Stimulated activated CD8-positive, alpha-beta memory T cell treated with anti-CD3 and anti-CD28 coated beads, Interleukin-7, amount 100 ng/mL, for 4 hours (primary cell): ENCODE data around the gene PGAP6.
"Not testable (repeated sequence)": the region's sequence is repeated elsewhere in the genome, so short reads cannot be mapped to it uniquely, and the experiment has no call there.

ENCODE experiments used
- DNase-seq, 2 donors: peaks; one replicate each; pipeline ENCODE4 v3.0.0-alpha.2; 2020; ENCODE audit warnings: low read depth in 2 of 2

The PGAP6 gene

DNA sequence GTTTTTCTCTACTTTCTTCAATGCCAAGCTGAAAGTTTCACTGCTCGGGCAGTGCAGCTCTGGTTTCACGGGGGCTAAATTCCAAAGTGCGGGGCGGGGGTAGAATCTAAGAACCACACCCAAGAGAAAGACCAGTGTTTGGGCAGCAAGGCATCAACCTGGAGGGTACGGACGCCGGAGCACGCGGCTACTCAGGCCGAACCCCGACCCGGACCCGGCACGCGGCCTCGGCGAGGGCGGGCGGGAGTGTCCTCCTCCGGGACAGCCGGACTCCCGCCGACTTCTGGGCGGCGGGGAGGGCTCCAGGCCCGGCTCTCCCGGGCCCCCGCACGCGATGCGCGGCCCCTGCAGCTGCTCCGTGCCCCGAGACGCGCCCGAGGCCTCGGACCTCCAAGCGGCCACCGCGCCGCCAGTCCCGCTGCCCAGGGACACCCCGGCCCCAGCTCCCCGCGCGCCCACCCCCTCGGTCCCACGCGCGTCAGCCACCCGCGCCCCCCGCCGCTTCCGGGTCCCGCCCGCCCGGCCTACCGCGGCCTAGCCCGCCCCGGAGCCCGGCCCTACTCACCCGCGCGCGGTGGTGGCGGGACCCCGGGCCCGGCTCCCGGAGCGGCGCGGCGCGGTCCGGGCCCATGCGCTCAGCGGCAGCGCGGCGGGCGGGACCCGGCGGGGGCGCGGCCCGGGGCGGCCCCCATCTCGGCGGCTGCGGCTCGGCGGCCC lies 29.8 kb downstream of the PGAP6 start:
- DNase-seq, result peak in 1 of 2 donors; percentile 47

DNA sequence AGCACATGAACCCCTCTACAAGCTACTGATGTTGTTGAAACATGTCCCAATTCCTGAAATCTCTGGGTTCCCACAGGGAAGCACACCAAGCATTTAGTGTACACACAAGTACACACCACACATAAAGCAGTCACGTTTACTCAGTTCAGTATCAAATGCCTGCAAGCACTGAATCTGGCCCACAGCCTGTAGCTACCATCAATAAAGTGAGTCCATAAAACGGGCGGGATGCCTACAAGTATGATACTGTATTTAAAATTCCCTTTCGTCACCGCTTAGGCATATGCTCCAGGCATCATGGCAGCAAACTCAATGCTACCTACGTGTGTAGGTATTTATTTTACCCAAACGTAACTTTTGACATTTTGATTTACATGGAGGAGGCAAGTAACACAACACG lies 31.6 kb downstream of the PGAP6 start:
- DNase-seq, result no peak

DNA sequence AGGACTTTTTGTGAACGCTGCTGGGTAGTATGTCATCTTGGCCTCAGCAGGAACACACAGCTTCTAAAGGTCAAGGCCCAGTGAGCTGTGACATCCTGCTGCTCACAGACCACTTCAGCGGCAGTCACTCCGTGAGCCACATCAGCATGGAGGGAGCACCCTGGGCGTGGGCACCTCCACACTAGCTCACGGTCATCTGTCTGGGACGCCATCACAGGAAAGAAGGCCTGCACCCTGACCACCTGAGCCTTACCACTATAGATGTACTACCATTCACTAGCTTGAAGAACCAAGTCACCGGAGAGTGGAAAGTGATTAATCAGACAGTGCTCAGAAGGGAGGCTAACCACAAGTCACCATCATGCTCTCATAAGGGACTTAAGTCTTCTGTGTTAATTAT lies 32.6 kb downstream of the PGAP6 start:
- no peak for DNase-seq

DNA sequence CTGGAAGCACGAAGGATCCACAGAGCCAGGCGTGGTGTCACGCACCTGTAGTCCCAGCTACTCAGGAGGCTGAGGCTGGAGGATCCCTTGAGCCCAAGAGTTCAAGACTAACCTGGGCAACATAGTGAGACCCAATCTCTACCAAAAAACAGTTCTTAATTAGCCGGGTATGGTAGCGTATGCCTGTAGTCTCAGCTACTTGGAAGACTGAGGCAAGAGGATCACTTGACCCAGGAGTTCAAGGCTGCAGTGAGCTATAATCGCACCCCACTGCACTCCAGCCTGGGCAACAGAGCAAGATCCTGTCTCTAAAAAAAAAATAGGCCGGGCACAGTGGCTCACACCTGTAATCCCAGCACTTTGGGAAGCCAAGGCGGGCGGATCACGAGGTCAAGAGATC lies 33.3 kb downstream of the PGAP6 start:
- DNase-seq, result not testable (repeated sequence)

DNA sequence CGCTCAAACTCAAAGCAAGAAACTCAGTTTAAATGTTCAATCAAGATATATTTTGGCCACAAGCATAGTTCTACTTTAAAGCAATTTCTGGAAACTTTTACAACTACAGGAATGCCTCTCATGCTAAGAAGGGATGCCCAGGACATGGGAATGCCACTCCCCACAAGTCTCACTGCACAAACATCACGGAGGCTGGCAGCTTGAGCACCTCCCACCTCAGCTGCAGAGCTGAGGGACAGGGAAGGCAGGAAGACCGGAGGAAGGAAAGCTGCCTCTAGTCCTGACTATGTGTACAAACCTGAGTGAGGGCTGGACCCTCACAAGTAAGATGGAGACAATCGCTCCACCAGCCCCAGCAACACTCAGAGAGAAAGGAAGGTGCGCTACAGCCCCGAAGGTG lies 34.6 kb downstream of the PGAP6 start:
- DNase-seq, result no peak

DNA sequence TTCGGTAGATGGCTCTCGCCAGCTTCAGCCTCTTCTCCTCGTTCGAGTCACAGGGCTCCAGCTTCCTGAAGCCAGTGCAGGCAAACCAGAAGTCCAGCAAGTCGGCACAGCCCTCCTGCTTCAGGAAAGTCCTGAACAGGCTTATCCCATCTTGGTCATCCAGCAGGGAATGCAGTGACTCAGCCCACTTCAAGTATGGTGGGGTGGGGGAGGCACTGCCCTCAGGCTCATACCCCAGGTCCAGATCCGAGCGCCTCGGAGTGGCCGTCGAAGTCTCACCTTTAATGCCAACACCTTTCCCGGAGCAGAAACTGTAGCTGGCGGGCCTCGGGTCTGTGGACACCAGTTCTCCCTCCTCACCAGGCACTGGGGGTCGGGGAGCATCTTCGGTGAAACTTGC lies 35.2 kb downstream of the PGAP6 start:
- no peak for DNase-seq

DNA sequence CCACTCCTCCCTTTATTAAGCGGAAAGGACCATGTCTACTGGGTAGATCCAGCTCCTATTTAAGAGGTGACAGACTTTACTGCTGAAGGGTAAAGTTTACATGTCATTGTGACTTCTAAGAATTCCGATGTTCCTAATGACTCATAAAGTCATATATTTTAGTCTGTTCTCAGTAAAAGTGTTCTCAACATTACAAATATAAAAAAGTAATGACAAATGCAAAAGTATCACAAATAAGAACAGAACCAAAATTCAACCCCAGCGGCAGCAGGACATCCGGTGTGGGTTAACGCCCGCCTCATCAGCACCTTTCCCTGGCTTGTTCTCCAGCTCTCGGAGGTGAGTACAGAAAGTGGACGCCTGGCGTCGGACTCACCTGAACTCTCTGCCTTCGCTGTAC lies 36.0 kb downstream of the PGAP6 start:
- no peak for DNase-seq

DNA sequence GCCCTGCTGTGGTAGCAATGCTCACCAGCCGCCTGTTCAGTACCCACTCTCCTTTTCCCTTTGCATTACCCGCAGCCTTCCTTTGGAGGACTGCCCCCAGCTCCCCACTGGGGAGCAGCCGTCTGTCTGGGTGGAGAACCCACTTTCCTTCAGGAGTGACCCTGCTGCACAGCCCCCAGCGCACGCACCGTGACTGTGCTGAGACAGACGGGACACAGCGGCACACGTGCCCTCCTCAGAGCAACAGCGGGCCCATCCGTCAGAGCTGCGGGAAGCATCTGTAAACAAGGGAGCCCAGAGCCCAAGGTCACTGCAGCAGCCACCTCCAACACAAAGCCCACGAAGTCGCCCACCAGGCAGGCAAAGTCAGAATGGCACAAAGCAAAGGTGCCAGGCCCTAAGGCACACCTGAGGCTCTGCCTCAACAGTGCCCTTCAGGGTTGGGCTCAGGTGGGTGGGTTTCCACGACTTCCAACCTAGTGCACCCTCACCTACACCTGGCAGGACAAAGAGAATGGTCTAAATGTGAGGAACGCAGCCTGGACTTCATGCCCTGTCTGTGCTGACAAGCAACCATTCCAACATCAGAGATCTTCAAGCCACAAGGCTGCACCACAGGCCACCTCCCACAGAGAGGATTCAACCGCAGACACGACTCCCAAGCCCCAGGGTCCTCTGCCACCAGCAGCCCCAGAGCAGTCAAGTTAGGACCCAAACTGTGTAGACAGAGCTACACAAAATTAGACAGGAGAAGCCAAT lies 39.1 kb downstream of the PGAP6 start:
- no peak for DNase-seq

DNA sequence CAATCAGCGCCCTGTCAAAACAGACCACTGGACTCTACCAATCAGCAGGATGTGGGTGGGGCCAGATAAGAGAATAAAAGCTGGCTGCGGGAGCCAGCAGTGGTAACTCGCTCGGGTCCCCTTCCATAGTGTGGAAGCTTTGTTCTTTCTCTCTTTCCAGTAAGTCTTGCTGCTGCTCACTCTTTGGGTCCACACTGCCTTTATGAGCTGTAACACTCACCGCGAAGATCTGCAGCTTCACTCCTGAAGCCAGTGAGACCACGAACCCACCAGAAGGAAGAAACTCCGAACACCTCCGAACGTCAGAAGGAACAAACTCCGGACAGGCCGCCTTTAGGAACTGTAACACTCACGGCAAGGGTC lies 39.8 kb downstream of the PGAP6 start:
- not testable (repeated sequence) for DNase-seq

DNA sequence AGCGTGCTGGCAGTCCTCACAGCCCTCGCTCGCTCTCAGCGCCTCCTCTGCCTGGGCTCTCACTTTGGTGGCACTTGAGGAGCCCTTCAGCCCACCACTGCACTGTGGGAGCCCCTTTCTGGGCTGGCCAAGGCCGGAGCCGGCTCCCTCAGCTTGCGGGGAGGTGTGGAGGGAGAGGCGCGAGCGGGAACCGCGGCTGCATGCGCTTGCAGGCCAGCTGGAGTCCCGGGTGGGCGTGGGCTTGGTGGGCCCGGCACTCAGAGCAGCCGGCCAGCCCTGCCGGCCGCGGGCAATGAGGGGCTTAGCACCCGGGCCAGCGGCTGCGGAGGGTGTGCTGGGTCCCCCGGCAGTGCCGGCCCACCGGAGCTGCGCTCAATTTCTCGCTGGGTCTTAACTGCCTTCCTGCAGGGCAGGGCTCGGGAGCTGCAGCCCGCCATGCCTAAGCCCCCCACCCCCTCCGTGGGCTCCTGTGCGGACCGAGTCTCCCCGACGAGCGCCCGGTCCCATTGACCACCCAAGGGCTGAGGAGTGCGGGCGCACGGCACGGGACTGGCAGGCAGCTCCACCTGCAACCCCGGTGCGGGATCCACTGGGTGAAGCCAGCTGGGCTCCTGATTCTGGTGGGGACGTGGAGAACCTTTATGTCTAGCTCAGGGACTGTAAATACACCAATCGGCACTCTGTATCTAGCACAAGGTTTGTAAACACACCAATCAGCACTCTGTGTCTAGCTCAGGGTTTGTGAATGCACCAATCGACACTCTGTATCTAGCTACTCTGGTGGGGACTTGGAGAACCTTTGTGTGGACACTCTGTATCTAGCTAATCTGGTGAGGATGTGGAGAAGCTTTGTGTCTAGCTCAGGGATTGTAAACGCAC lies 40.4 kb downstream of the PGAP6 start:
- DNase-seq, result not testable (repeated sequence)

DNA sequence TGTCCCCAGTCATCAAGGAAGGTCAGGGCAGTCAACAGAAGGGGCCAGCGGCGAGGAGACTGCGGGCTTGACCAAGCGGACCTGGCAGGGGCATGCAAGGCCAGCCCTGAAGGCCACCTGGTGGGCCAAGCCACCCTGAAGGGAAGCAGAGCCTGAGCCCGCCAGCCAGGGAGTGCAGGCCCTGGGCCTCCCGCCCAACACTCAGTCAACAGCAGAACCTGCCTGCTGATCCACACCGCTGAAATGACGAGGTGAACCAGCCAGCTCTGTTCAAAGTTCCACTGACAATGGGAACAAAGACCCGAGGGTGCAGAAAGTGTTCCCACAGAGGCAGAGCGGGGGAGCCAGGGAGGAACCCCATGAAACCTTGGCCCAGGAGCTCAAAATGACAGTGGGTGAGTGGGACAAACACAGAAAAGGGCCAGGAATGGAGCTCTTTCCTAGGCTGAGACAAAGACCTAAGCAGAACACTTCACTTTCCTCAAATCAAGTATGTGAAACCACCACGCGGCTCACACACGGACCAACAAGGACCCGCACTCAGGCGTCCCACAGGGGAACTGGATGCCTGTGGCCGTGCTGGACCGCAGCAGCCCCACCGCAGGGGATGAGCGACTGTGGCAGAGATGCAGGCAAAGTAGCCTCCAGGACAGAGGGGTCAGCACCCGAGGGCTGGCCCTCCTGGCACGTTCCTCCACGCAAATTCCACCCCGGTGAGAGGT lies 41.2 kb downstream of the PGAP6 start:
- no peak for DNase-seq

DNA sequence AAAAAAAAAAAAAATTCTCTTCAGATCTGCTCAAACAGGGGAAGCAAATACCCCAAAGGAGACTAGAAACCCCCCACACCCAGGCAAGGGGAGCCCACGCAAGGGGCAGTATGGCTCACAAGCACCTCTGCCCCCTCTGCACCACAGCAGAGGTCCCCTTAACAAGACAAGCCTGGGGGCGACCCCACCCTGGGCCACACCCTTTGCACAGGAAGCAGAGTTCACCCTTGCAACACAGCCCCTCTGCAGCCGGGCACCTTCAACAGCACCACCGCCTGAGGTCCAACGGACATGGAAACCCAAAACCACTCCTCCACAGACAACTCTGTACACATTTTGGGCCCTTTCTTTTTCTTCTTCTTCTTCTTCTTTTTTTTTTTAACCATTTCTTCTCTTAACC lies 42.1 kb downstream of the PGAP6 start:
- no peak for DNase-seq

DNA sequence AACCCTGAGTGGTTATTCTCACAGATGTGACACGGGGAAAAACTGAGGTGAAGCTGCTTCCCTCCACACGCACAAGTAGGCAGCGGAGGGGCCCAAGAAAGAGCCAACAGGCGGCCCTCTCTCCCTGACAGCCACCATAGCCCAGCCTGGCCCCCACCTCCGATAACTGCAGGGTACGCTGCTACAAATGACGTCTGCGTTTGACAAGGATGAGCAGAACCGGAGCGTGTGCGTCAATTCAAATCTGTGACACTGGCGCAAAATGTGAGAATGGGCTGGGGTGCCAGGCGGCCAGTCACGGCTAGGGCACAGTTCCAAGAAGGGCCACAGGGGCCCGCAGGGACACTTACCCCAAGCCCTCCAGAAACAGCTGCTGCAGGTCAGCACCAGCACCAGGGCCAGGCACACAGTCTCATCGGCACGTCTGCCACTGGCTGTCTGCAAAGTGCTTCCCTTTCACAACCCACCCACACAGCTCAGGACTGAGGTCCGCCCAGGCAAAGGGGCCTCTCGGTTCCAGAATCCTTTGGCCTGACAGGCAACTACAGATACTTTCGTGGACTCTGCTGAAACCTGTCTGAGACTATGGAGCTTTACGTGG lies 43.7 kb downstream of the PGAP6 start:
- no peak for DNase-seq

DNA sequence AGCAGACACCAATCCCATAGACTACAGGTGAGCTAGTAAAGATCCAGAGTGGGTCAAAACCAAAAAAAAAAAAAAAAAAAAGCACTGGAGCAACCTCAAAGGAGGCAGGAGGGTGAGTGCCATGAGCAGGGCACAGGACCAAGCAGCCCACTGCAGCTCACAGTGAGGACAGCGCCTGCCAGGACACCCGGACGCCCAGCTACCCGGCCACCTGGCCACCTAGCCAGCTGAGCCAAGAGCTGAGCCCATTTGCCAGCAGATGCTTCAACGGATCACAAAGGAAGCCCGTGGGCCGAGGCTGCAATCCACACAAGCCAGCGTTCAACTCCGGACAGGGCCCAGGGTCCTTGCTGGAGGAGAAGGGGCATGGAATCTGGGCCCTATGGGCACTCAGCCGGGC lies 44.3 kb downstream of the PGAP6 start:
- DNase-seq, result no peak

DNA sequence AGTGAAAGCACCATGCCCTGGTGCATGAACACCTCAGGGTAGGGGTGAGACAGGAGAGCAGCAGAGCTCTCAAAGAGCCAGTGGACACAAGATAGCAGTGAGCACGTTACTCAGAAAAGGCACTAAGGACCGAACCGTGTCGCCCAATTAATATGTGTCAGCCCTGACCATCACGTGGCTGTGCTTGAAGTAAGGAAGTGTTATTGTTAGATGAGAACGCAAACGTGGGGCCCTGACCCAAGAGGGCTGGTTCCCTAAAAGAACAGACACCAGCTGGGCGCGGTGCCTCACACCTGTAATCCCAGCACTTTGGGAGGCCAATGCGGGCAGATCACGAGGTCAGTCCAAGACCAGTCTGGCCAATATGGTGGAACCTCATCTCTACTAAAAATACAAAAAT lies 45.5 kb downstream of the PGAP6 start:
- DNase-seq, result no peak

DNA sequence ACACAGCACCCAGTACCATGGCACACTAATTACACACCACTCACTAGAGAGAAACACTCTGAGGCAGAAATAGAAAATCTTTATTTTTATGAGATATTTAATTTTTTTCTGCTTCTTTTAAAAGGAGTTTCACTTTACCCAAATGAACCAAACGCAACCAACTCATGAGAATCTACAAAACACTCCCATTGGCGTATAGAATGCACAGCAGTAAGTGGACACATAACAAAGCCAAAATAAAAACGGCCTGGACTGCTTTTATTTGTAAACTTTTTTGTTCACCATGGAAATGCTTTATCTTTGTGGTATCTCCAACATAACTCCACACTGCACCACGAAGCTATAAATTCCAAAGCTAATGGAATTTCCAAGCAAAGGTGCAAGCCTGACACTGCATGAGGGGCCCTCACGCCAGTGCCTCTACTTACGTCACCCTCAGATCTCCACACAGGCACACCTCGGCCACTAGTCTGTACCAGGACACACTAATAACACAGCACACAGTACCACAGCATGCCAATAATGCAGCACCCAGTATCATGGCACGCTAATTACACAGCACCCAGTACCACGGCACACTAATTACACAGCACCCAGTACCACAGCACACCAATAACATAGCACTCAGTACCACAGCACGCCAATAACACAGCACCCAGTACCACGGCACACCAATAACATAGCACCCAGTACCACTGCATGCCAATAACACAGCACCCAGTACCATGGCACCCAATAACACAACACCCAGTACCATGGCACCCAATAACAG lies 46.7 kb downstream of the PGAP6 start:
- not testable (repeated sequence) for DNase-seq

DNA sequence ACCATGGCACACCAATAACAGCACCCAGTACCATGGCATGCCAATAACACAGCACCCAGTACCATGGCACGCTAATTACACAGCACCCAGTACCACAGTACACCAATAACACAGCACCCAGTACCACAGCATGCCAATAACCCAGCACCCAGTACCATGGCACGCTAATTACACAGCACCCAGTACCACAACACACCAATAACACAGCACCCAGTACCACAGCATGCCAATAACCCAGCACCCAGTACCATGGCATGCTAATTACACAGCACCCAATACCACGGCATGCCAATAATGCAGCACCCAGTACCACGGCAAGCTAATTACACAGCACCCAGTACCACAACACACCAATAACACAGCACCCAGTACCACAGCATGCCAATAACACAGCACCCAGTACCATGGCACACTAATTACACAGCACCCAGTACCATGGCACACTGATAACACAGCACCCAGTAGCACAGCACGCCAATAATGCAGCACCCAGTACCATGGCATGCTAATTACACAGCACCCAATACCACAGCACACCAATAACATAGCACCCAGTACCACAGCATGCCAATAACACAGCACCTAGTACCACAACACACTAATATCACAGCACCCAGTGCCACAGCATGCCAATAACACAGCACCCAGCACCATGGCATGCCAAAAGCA lies 47.5 kb downstream of the PGAP6 start:
- DNase-seq, result not testable (repeated sequence)

DNA sequence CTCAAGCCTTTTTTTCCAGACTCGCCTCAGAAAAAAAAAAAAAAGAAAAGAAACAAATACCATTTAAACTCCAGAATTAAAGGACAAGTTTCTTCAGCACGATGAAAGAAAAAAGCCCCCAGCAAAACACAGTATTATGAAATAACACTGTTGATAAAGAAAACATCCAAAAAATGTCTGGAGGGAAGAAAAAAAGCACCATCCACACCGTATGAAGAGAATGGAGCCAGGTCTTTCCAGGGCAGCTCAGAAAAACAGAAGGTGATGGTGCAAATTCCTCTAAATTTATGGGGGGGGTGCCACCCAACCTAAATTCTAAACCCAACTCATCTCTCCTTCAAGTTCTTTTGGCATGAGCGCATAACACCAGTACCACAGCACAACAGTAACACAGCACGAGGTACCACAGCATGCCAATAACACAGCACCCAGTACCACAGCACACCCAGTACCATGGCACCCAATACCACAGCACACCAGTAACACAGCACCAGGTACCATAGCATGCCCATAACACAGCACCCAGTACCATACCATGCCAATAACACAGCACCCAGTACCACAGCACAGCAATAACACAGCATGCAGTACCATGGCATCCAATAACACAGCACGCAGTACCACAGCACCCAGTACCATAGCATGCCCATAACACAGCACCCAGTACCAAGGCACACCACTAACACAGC lies 48.2 kb downstream of the PGAP6 start:
- DNase-seq, result no peak

DNA sequence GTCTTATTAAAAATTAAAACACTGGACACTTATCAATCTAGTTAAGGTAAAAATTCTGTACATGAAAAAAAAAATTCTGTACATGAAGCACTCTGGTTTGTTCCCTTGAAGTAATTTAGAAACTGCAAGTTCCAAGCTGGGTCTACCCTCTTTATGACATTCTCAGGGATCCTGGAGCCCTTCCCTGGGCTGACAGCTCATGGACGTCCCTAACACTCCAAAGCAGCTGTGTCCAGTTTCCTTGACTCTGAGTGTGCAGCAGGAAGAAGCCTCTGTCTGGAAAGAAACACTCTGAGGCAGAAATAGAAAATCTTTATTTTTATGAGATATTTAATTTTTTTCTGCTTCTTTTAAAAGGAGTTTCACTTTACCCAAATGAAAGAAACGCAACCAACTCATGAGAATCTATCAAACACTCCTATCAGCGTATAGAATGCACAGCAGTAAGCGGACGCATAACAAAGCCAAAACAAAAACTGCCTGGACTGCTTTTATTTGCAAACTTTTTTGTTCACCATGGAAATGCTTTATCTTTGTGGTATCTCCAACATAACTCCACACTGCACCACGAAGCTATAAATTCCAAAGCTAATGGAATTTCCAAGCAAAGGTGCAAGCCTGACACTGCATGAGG lies 50.5 kb downstream of the PGAP6 start:
- not testable (repeated sequence) for DNase-seq
